Stimulated activated CD4-positive, alpha-beta T cell treated with anti-CD3 and anti-CD28 coated beads, Interleukin-15, amount 100 ng/mL, for 1 hour (primary cell): ENCODE results near the gene DDX19B.
"Not testable (repeated sequence)": the region's sequence is repeated elsewhere in the genome, so short reads cannot be mapped to it uniquely, and the experiment has no call there.

Experiments used
- DNase-seq, 2 donors: peaks; one replicate each; pipeline ENCODE4 v3.0.0-alpha.2; 2020; ENCODE audit warnings: low read depth in 1 of 2, low spot score in 1 of 2

The DDX19B gene

GRCh38 chr16:70348991-70349390 is 50.0 kb downstream of the DDX19B start:
- DNase-seq, result no peak

- no peak for DNase-seq
Observed at GRCh38 chr16:70349783-70350182, 50.8 kb downstream of the DDX19B start.

GRCh38 chr16:70359552-70359951 is 60.6 kb downstream of the DDX19B start:
- DNase-seq, result no peak

- no peak for DNase-seq
Observed at GRCh38 chr16:70364399-70364798, 65.4 kb downstream of the DDX19B start.

GRCh38 chr16:70370145-70370544 is 71.2 kb downstream of the DDX19B start:
- DNase-seq, result not testable (repeated sequence)

GRCh38 chr16:70370924-70371323 is 71.9 kb downstream of the DDX19B start:
- no peak for DNase-seq

- no peak for DNase-seq
Observed at GRCh38 chr16:70372921-70373728, 74.1 kb downstream of the DDX19B start.

GRCh38 chr16:70374213-70374612 is 75.2 kb downstream of the DDX19B start:
- DNase-seq, result no peak

GRCh38 chr16:70375636-70376611 is 76.9 kb downstream of the DDX19B start:
- DNase-seq, result no peak

- DNase-seq, result no peak
Observed at GRCh38 chr16:70377782-70378181, 78.8 kb downstream of the DDX19B start.

GRCh38 chr16:70378869-70379493 is 80.0 kb downstream of the DDX19B start:
- DNase-seq, result no peak

- peak; percentile 33 to 69 for DNase-seq
Observed at GRCh38 chr16:70380248-70380918, 81.4 kb downstream of the DDX19B start.

- peak; percentile 89 for DNase-seq
Observed at GRCh38 chr16:70380919-70381603, 82.1 kb downstream of the DDX19B start.

- DNase-seq, result no peak
Observed at GRCh38 chr16:70381604-70382342, 82.8 kb downstream of the DDX19B start.

- DNase-seq, result no peak
Observed at GRCh38 chr16:70383421-70383960, 84.5 kb downstream of the DDX19B start.
